ENCODE data around the gene CD28. TPM values are rescaled to one million over a fixed set of nuclear protein-coding genes. Genes with fewer than 3 reads are reported as not detected.

CD28 gene
- total and polyA plus RNA-seq, 10 of the 15 experiments (the other 5 are each of a cell fraction or from before 2014, with no cell fraction given) = 0.03 to 0.23 (median 0.04) TPM; not detected in 7

DNA sequence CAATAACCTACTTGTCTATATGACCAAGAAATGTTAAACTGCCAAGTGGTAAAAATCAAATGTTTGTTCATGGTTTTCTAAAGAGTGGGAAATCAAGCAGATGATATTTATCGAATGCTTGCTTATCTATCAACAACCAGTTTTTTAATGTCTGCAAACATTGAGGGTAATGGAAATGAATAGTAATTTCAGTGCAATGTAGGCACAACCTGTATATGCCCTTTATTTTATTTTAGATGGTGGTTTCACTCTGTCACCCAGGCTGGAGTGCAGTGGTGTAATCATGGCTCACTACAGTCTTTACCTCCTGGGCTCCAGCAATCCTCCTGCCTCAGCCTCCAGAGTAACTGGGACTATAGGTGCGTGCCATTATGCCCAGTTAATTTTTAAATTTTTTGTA is 46.0 kb upstream of the CD28 start (continued):
- TF ChIP-seq E2F4 (IDR thresholded peaks at IDR 0.05; ENCODE audit: low read depth, low read length) (no peak), EGR1 (IDR thresholded peaks at IDR 0.05; ENCODE audit: borderline replicate concordance in 1 of 2, low read depth in 2 of 2, low read length in 2 of 2) (no peak), ZSCAN29 (IDR thresholded peaks at IDR 0.05) (no peak), NFYA (IDR thresholded peaks at IDR 0.05; ENCODE audit: borderline replicate concordance, low read depth, low read length) (no peak), ZBED1 (IDR thresholded peaks at IDR 0.05; ENCODE audit: borderline replicate concordance) (no peak), ZNF207 (IDR thresholded peaks at IDR 0.05; ENCODE audit: borderline replicate concordance) (no peak), TBL1XR1 (IDR thresholded peaks at IDR 0.05; ENCODE audit: low read depth, low read length) (no peak), ATF3 (IDR thresholded peaks at IDR 0.05; ENCODE audit: borderline replicate concordance, extremely low read depth, low read depth, low read length) (no peak)
- TF ChIP-seq, protein P1, sequence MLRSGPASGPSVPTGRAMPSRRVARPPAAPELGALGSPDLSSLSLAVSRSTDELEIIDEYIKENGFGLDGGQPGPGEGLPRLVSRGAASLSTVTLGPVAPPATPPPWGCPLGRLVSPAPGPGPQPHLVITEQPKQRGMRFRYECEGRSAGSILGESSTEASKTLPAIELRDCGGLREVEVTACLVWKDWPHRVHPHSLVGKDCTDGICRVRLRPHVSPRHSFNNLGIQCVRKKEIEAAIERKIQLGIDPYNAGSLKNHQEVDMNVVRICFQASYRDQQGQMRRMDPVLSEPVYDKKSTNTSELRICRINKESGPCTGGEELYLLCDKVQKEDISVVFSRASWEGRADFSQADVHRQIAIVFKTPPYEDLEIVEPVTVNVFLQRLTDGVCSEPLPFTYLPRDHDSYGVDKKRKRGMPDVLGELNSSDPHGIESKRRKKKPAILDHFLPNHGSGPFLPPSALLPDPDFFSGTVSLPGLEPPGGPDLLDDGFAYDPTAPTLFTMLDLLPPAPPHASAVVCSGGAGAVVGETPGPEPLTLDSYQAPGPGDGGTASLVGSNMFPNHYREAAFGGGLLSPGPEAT (IDR thresholded peaks at IDR 0.05; ENCODE audit: low read depth) = no peak

DNA sequence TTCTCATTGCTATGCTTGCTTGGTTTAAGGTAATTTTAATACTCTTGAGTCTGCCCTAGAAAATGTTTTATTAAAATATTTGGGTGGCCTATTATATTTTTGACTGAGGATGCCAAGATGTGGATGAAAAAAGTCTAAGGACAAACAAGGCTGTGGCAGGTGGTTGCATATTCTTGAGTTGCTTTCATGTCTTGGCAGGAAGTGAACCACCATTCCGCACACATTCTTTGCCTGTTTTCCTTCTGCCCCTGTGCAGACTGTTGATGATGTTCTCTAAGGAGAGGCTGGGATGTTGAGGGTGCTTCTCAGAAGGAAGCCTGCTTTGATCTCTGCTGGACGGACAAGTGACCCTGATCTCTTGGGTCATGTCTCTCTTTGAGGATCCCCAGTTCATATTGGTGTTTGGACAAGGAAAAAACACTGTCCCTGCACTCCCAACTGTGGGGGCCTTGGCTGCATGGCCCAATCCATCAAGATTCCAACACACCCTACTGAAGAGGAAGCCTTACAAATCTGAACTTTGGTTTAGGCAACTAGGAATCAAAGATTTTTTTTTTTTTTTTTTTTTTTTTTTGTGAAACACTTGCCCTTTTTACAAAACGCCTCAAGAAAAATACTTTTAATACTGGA is 45.0 kb upstream of the CD28 start:
- Histone ChIP-seq H3K4me3 (no peak overlapping the region), H3K36me3 (ENCODE audit: control insufficient read depth in 2 of 2, insufficient read depth in 2 of 2, low read length in 1 of 2) (no peaks in the 10 kb centered on the region), H3K9me3 (replicated peaks; ENCODE audit: control insufficient read depth, insufficient read depth, low read length) (no peaks in the 10 kb centered on the region), H3K9ac (ENCODE audit: control insufficient read depth, insufficient read depth, low read length) (no peak overlapping the region), H3K27me3 (replicated peaks in 1 of 2; ENCODE audit: control insufficient read depth in 2 of 2, insufficient read depth in 2 of 2, low read length in 1 of 2) (no peaks in the 10 kb centered on the region; a peak in 1 of 4 replicates), H4K20me1 (ENCODE audit: control insufficient read depth, insufficient read depth) (no peaks in the 10 kb centered on the region), H3K4me1 (ENCODE audit: control insufficient read depth, insufficient read depth, low read length) (peaks cover 13% of the 10 kb centered on the region), H3K27ac (ENCODE audit: control insufficient read depth, insufficient read depth) (no peak overlapping the region), H3K79me2 (ENCODE audit: control insufficient read depth, insufficient read depth, low read length) (no peaks in the 10 kb centered on the region), H3K4me2 (ENCODE audit: control insufficient read depth, insufficient read depth) (no peak overlapping the region), H2AFZ (ENCODE audit: control insufficient read depth, low read depth, low read length) (no peak overlapping the region)
- in situ Hi-C loops (cut with MboI) (no loop called here), intact Hi-C loops (cut with micrococcal nuclease; ENCODE audit: unreplicated experiment) (no loop called here)
- ChIA-PET RAD21 (ENCODE audit: unreplicated experiment) (no interaction called here), SMC1A (ENCODE audit: uncharacterized antibody, unreplicated experiment) (no interaction called here), CTCF (no interaction called here), POLR2A (no interaction called here)
- no peak for ATAC-seq
- WGBS (ENCODE audit: insufficient coverage, insufficient replicate concordance, low lambda C conversion rate, missing lambda C conversion rate) = 63% methylated on average over 3 of the region's 3 CpGs
- BruUV-seq (replicated peaks) = no TSS peak
- FAIRE-seq = no peak
- no peak for DNase-seq (ENCODE audit: low read depth, low spot score)
- TF ChIP-seq FOS (IDR thresholded peaks at IDR 0.05; ENCODE audit: borderline replicate concordance, extremely low read depth, insufficient read length) (no peak), GABPA (IDR thresholded peaks at IDR 0.05; ENCODE audit: low read depth) (no peak), CHD4 (IDR thresholded peaks at IDR 0.05) (no peak), E2F4 (IDR thresholded peaks at IDR 0.05; ENCODE audit: low read depth, low read length) (no peak), EZH2 (IDR thresholded peaks at IDR 0.05; ENCODE audit: borderline replicate concordance, control insufficient read depth, low read depth, low read length) (no peak), NFYA (IDR thresholded peaks at IDR 0.05; ENCODE audit: borderline replicate concordance, low read depth, low read length) (no peak), NR2C1 (IDR thresholded peaks at IDR 0.05) (no peak), RAD21 (IDR thresholded peaks at IDR 0.05; ENCODE audit: insufficient read depth, low read depth, low read length) (no peak), CREB1 (IDR thresholded peaks at IDR 0.05; ENCODE audit: low read depth) (no peak)
- TF ChIP-seq, protein P2, sequence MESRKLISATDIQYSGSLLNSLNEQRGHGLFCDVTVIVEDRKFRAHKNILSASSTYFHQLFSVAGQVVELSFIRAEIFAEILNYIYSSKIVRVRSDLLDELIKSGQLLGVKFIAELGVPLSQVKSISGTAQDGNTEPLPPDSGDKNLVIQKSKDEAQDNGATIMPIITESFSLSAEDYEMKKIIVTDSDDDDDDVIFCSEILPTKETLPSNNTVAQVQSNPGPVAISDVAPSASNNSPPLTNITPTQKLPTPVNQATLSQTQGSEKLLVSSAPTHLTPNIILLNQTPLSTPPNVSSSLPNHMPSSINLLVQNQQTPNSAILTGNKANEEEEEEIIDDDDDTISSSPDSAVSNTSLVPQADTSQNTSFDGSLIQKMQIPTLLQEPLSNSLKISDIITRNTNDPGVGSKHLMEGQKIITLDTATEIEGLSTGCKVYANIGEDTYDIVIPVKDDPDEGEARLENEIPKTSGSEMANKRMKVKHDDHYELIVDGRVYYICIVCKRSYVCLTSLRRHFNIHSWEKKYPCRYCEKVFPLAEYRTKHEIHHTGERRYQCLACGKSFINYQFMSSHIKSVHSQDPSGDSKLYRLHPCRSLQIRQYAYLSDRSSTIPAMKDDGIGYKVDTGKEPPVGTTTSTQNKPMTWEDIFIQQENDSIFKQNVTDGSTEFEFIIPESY (IDR thresholded peaks at IDR 0.05) = no peak

Data from GM12878 (cell line).